Subcutaneous adipose tissue (tissue), 4 donors: ENCODE measurements around the gene DAAM2. TPM values are rescaled to one million over a fixed set of nuclear protein-coding genes. Genes with fewer than 3 reads are reported as not detected.

Experiments
- CTCF ChIP-seq: fragments of 450-650 bp; IDR thresholded peaks from one replicate; pipeline ENCODE4 v1.5.1; 2016; ENCODE audit warnings: low read depth, mild to moderate bottlenecking, control low read depth, antibody characterized with exemption, moderate library complexity
- total RNA-seq, 4 donors: library from RNA; depleted of rRNA; stranded (reverse); fragments of >200 nt; gene quantifications; one replicate each; pipeline ENCODE4 v1.1.0, GENCODE V29; 2016

The DAAM2 gene
- total RNA-seq, 4 donors from 2014 or later, result 36.7 to 125 (median 53.2) TPM

- no peak for TF ChIP-seq CTCF
These were observed 27.5 kb downstream of the DAAM2 start for GRCh38 chr6:39819676-39820075.

- no peak for TF ChIP-seq CTCF
These were observed 28.4 kb downstream of the DAAM2 start for GRCh38 chr6:39820553-39820952.

GRCh38 chr6:39821046-39821740, 29.0 kb downstream of the DAAM2 start:
- TF ChIP-seq CTCF, result no peak

- TF ChIP-seq CTCF, result no peak
These were observed 29.8 kb downstream of the DAAM2 start for GRCh38 chr6:39821742-39822532.

- TF ChIP-seq CTCF, result no peak
These were observed 31.0 kb downstream of the DAAM2 start for GRCh38 chr6:39822846-39823815.

- TF ChIP-seq CTCF, result no peak
These were observed 32.1 kb downstream of the DAAM2 start for GRCh38 chr6:39824030-39824926.
